ENCODE measurements around the gene WDR82.

DNA sequence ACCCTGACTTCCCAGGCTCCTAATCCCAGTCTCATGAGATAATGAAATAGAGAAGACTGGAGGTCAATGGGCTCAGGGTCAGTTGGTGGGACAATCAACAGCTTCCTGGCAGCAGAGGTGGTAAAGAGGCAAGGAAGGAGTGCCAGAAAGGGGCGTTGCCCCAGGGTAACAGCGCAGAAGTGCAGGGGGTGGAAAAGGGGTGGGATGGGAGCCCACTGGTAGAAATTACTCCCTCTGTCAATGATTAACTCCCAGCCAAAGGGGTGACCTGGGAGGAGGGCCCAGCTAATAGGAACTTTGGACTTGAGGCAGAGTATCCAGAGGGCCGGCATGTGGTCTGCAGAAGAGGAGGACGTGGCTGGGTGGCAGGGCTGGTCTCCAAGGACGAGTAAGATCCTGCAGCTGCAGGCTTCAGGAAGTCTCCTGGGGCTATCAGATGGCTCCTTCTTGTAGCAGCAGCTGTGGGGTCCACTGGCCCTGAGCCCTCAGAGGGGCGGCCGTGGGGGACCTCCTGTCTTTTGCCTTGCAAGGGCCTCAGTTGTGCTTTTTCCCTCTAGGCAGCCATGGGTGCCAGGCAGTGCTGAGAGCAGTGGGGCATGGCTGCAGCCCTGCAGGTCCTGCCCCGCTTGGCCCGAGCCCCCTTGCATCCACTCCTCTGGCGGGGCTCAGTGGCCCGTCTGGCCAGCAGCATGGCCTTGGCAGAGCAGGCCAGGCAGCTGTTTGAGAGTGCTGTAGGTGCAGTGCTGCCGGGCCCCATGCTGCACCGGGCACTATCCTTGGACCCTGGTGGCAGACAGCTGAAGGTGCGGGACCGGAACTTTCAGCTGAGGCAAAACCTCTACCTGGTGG is 11.5 kb upstream of the WDR82 start:
- TF ChIP-seq POLR2A (conservative IDR thresholded peaks at IDR 0.05), result no peak
- TF ChIP-seq, protein P1, sequence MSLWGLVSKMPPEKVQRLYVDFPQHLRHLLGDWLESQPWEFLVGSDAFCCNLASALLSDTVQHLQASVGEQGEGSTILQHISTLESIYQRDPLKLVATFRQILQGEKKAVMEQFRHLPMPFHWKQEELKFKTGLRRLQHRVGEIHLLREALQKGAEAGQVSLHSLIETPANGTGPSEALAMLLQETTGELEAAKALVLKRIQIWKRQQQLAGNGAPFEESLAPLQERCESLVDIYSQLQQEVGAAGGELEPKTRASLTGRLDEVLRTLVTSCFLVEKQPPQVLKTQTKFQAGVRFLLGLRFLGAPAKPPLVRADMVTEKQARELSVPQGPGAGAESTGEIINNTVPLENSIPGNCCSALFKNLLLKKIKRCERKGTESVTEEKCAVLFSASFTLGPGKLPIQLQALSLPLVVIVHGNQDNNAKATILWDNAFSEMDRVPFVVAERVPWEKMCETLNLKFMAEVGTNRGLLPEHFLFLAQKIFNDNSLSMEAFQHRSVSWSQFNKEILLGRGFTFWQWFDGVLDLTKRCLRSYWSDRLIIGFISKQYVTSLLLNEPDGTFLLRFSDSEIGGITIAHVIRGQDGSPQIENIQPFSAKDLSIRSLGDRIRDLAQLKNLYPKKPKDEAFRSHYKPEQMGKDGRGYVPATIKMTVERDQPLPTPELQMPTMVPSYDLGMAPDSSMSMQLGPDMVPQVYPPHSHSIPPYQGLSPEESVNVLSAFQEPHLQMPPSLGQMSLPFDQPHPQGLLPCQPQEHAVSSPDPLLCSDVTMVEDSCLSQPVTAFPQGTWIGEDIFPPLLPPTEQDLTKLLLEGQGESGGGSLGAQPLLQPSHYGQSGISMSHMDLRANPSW (CRISPR knock-in tag; IDR thresholded peaks at IDR 0.05), result no peak
- TF ChIP-seq, protein P2, sequence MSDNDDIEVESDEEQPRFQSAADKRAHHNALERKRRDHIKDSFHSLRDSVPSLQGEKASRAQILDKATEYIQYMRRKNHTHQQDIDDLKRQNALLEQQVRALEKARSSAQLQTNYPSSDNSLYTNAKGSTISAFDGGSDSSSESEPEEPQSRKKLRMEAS (CRISPR knock-in tag; IDR thresholded peaks at IDR 0.05), result no peak
- TF ChIP-seq, protein P3, sequence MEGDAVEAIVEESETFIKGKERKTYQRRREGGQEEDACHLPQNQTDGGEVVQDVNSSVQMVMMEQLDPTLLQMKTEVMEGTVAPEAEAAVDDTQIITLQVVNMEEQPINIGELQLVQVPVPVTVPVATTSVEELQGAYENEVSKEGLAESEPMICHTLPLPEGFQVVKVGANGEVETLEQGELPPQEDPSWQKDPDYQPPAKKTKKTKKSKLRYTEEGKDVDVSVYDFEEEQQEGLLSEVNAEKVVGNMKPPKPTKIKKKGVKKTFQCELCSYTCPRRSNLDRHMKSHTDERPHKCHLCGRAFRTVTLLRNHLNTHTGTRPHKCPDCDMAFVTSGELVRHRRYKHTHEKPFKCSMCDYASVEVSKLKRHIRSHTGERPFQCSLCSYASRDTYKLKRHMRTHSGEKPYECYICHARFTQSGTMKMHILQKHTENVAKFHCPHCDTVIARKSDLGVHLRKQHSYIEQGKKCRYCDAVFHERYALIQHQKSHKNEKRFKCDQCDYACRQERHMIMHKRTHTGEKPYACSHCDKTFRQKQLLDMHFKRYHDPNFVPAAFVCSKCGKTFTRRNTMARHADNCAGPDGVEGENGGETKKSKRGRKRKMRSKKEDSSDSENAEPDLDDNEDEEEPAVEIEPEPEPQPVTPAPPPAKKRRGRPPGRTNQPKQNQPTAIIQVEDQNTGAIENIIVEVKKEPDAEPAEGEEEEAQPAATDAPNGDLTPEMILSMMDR (IDR thresholded peaks at IDR 0.05 in 2 of 3, conservative IDR thresholded peaks at IDR 0.05 in 1 of 3; ENCODE audit: insufficient read depth in 2 of 3, low read depth in 1 of 3, low read length in 3 of 3), result no peak
- no peak for TF ChIP-seq EZH2 (IDR thresholded peaks at IDR 0.05; ENCODE audit: borderline replicate concordance, low read depth, low read length)
- TF ChIP-seq ZFP91 (CRISPR knock-in tag; IDR thresholded peaks at IDR 0.05), result no peak
- TF ChIP-seq FOXK1 (CRISPR knock-in tag; IDR thresholded peaks at IDR 0.05; ENCODE audit: borderline replicate concordance), result no peak
- TF ChIP-seq SETDB1 (IDR thresholded peaks at IDR 0.05; ENCODE audit: low read length), result no peak
- TF ChIP-seq ARID1B (IDR thresholded peaks at IDR 0.05), result no peak
- TF ChIP-seq ARNT (IDR thresholded peaks at IDR 0.05), result no peak
- no peak for TF ChIP-seq ETS1 (conservative IDR thresholded peaks at IDR 0.05; ENCODE audit: control insufficient read depth, low read depth, low read length)
- no peak for TF ChIP-seq PPARD (CRISPR knock-in tag; IDR thresholded peaks at IDR 0.05)
- TF ChIP-seq ZBTB33 (CRISPR knock-in tag; IDR thresholded peaks at IDR 0.05), result no peak
- TF ChIP-seq KAT2B (IDR thresholded peaks at IDR 0.05; ENCODE audit: low read depth, low read length), result no peak
